GM12878 (cell line): Measurements from ENCODE around the gene FAM120B.

Source experiments
- BCL11A ChIP-seq: IDR thresholded peaks from 2 replicates; pipeline ENCODE4 v1.6.1; 2011; ENCODE audit warnings: low read depth, low read length
- BRCA1 ChIP-seq: IDR thresholded peaks from 2 replicates; pipeline ENCODE4 v1.6.1; 2011; ENCODE audit warnings: low read depth, low read length, improper control_type of control experiment
- EGR1 ChIP-seq, 2 experiments: IDR thresholded peaks; 1 replicate in 1 of 2; 2 replicates in 1 of 2; pipeline ENCODE4 v1.6.1; 2011 to 2012; ENCODE audit warnings: low read depth in 2 of 2, low read length in 2 of 2, borderline replicate concordance in 1 of 2, mild to moderate bottlenecking in 1 of 2, moderate library complexity in 1 of 2
- EP300 ChIP-seq, 2 experiments: fragments of 150-350 bp in 1 of 2; IDR thresholded peaks; 2 replicates each; pipeline ENCODE4 v1.6.1; 2011 to 2012; ENCODE audit warnings: low read depth in 2 of 2, low read length in 2 of 2, borderline replicate concordance in 1 of 2, improper control_type of control experiment in 1 of 2, inconsistent platforms in 1 of 2; ENCODE audit not compliant: control insufficient read depth in 1 of 2
- EZH2 ChIP-seq: IDR thresholded peaks from 2 replicates; pipeline ENCODE4 v1.6.1; 2012; ENCODE audit warnings: low read depth, mild to moderate bottlenecking, control low read depth, inconsistent platforms, low read length, borderline replicate concordance; ENCODE audit not compliant: control insufficient read depth
- FOS ChIP-seq: IDR thresholded peaks from 3 replicates; pipeline ENCODE4 v1.6.1; 2011; ENCODE audit warnings: borderline replicate concordance; ENCODE audit not compliant: insufficient read length; ENCODE audit errors: extremely low read depth
- SIN3A ChIP-seq: IDR thresholded peaks from 2 replicates; pipeline ENCODE4 v1.6.1; 2012; ENCODE audit warnings: low read depth, low read length, improper control_type of control experiment
- SIX5 ChIP-seq: IDR thresholded peaks from 2 replicates; pipeline ENCODE4 v1.6.1; 2011; ENCODE audit warnings: mild to moderate bottlenecking, low read depth, low read length, moderate library complexity; ENCODE audit not compliant: severe bottlenecking
- SMARCA5 ChIP-seq: fragments of 450-650 bp; IDR thresholded peaks from 2 replicates; pipeline ENCODE4 v1.6.1; 2017; ENCODE audit warnings: mild to moderate bottlenecking
- SP1 ChIP-seq: IDR thresholded peaks from one replicate; pipeline ENCODE4 v1.6.1; 2011; ENCODE audit warnings: low read depth, low read length
- TF ChIP-seq, protein P1 (sequence below): fragments of 450-650 bp; conservative IDR thresholded peaks from 2 replicates; pipeline ENCODE4 v1.6.1; 2017; ENCODE audit warnings: mild to moderate bottlenecking, moderate library complexity
- TF ChIP-seq, protein P2 (sequence below), 3 experiments: IDR thresholded peaks in 2 of 3; conservative IDR thresholded peaks in 1 of 3; 2 replicates each; pipeline ENCODE4 v1.5.1; 2011; ENCODE audit warnings: low read depth in 3 of 3, low read length in 3 of 3, mild to moderate bottlenecking in 3 of 3, control low read depth in 2 of 3, moderate library complexity in 2 of 3, inconsistent platforms in 1 of 3, mixed read lengths in 1 of 3; ENCODE audit not compliant: control insufficient read depth in 2 of 3, insufficient read depth in 1 of 3; ENCODE audit errors: extremely low read depth in 1 of 3
- TF ChIP-seq, protein P3 (sequence below): IDR thresholded peaks from 2 replicates; pipeline ENCODE4 v1.6.1; 2012; ENCODE audit warnings: low read length, inconsistent platforms
- TF ChIP-seq, protein P4 (sequence below): IDR thresholded peaks from 2 replicates; pipeline ENCODE4 v1.6.1; 2012; ENCODE audit warnings: mild to moderate bottlenecking, low read depth, low read length

DNA sequence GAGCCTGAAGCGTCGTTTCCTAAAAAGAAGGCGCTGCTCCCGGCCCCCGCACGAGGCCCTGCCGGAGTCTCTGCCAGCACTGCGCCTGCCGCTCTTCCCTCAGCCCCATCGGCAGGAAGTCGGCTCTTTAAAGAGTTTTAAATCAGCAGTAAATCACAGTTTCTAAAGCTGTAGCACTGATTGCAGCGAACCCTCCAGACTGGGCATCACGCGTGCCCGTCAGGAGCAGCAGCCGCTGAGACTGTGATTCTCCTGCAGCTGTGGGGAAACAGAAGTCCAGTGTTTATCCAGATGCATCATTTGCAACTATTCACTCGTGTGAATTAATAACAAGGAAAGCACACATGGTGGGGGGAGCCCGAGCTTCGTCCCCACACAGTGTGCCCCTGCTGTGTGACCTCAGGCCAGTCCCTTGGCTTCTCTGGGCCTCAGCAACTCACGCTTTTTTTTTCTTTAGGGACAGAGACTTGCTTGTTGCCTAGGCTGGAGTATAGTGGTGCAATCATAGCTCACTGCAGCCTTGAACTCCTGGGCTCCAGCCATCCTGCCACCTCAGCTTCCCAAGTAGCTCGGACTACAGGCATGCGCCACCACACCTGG is 44.0 kb upstream of the FAM120B start:
- TF ChIP-seq SP1 (no peak), SMARCA5 (no peak), EGR1 (IDR thresholded peaks at IDR 0.05; ENCODE audit: borderline replicate concordance in 1 of 2, low read depth in 2 of 2, low read length in 2 of 2) (no peak), FOS (no peak), BRCA1 (no peak), EZH2 (no peak), SIN3A (no peak), BCL11A (no peak), SIX5 (no peak), EP300 (IDR thresholded peaks at IDR 0.05; ENCODE audit: borderline replicate concordance in 1 of 2, control insufficient read depth in 1 of 2, low read depth in 2 of 2, low read length in 2 of 2) (no peak)
- TF ChIP-seq, protein P1, sequence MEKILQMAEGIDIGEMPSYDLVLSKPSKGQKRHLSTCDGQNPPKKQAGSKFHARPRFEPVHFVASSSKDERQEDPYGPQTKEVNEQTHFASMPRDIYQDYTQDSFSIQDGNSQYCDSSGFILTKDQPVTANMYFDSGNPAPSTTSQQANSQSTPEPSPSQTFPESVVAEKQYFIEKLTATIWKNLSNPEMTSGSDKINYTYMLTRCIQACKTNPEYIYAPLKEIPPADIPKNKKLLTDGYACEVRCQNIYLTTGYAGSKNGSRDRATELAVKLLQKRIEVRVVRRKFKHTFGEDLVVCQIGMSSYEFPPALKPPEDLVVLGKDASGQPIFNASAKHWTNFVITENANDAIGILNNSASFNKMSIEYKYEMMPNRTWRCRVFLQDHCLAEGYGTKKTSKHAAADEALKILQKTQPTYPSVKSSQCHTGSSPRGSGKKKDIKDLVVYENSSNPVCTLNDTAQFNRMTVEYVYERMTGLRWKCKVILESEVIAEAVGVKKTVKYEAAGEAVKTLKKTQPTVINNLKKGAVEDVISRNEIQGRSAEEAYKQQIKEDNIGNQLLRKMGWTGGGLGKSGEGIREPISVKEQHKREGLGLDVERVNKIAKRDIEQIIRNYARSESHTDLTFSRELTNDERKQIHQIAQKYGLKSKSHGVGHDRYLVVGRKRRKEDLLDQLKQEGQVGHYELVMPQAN: no peak
- TF ChIP-seq, protein P2, sequence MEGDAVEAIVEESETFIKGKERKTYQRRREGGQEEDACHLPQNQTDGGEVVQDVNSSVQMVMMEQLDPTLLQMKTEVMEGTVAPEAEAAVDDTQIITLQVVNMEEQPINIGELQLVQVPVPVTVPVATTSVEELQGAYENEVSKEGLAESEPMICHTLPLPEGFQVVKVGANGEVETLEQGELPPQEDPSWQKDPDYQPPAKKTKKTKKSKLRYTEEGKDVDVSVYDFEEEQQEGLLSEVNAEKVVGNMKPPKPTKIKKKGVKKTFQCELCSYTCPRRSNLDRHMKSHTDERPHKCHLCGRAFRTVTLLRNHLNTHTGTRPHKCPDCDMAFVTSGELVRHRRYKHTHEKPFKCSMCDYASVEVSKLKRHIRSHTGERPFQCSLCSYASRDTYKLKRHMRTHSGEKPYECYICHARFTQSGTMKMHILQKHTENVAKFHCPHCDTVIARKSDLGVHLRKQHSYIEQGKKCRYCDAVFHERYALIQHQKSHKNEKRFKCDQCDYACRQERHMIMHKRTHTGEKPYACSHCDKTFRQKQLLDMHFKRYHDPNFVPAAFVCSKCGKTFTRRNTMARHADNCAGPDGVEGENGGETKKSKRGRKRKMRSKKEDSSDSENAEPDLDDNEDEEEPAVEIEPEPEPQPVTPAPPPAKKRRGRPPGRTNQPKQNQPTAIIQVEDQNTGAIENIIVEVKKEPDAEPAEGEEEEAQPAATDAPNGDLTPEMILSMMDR (IDR thresholded peaks at IDR 0.05 in 2 of 3, conservative IDR thresholded peaks at IDR 0.05 in 1 of 3; ENCODE audit: control insufficient read depth in 2 of 3, extremely low read depth in 1 of 3, insufficient read depth in 1 of 3, low read depth in 3 of 3, low read length in 3 of 3): no peak
- TF ChIP-seq, protein P3, sequence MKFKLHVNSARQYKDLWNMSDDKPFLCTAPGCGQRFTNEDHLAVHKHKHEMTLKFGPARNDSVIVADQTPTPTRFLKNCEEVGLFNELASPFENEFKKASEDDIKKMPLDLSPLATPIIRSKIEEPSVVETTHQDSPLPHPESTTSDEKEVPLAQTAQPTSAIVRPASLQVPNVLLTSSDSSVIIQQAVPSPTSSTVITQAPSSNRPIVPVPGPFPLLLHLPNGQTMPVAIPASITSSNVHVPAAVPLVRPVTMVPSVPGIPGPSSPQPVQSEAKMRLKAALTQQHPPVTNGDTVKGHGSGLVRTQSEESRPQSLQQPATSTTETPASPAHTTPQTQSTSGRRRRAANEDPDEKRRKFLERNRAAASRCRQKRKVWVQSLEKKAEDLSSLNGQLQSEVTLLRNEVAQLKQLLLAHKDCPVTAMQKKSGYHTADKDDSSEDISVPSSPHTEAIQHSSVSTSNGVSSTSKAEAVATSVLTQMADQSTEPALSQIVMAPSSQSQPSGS: no peak
- TF ChIP-seq, protein P4, sequence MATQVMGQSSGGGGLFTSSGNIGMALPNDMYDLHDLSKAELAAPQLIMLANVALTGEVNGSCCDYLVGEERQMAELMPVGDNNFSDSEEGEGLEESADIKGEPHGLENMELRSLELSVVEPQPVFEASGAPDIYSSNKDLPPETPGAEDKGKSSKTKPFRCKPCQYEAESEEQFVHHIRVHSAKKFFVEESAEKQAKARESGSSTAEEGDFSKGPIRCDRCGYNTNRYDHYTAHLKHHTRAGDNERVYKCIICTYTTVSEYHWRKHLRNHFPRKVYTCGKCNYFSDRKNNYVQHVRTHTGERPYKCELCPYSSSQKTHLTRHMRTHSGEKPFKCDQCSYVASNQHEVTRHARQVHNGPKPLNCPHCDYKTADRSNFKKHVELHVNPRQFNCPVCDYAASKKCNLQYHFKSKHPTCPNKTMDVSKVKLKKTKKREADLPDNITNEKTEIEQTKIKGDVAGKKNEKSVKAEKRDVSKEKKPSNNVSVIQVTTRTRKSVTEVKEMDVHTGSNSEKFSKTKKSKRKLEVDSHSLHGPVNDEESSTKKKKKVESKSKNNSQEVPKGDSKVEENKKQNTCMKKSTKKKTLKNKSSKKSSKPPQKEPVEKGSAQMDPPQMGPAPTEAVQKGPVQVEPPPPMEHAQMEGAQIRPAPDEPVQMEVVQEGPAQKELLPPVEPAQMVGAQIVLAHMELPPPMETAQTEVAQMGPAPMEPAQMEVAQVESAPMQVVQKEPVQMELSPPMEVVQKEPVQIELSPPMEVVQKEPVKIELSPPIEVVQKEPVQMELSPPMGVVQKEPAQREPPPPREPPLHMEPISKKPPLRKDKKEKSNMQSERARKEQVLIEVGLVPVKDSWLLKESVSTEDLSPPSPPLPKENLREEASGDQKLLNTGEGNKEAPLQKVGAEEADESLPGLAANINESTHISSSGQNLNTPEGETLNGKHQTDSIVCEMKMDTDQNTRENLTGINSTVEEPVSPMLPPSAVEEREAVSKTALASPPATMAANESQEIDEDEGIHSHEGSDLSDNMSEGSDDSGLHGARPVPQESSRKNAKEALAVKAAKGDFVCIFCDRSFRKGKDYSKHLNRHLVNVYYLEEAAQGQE: no peak
